Measurements from ENCODE around the gene SCTR. TPM values are rescaled to one million over a fixed set of nuclear protein-coding genes. Genes with fewer than 3 reads are reported as not detected.

SCTR gene
- total and polyA plus RNA-seq, 2 of the 13 experiments (the other 11 are each of a cell fraction or from before 2014, with no cell fraction given) = not detected

GRCh38 chr2:119442226-119442619, 82.1 kb downstream of the SCTR start (continued):
- TF ChIP-seq THRA (CRISPR knock-in tag; IDR thresholded peaks at IDR 0.05; ENCODE audit: borderline replicate concordance) (peak; percentile 48; the same call in 1 of the 2 replicates), RARA (CRISPR knock-in tag; IDR thresholded peaks at IDR 0.05) (no peak), DBP (CRISPR knock-in tag; IDR thresholded peaks at IDR 0.05; ENCODE audit: not compliant biosample characterization) (no peak), BORCS8-MEF2B (CRISPR knock-in tag; IDR thresholded peaks at IDR 0.05) (no peak), ZNF746 (CRISPR knock-in tag; IDR thresholded peaks at IDR 0.05) (no peak), ZSCAN12 (CRISPR knock-in tag; IDR thresholded peaks at IDR 0.05) (no peak), NR2F1 (CRISPR knock-in tag; IDR thresholded peaks at IDR 0.05) (no peak), MYC (CRISPR knock-in tag; IDR thresholded peaks at IDR 0.05; ENCODE audit: borderline replicate concordance) (no peak), ZNF782 (CRISPR knock-in tag; IDR thresholded peaks at IDR 0.05; ENCODE audit: borderline replicate concordance) (no peak)

- peaks cover 0 to 2% of the 10 kb centered on the region in 2 experiments; a peak in 2 of 5 replicates for H3K36me3 ChIP-seq (replicated peaks in 1 of 2; ENCODE audit: control insufficient read depth in 1 of 2, insufficient read depth in 2 of 2, low read length in 2 of 2)
- H3K27ac ChIP-seq (ENCODE audit: extremely low read length, insufficient read depth, low read length) = no peak overlapping the region
- no peaks in the 10 kb centered on the region for H3K9me3 ChIP-seq (ENCODE audit: low read length)
- DNase-seq (ENCODE audit: low spot score) (no peak), ATAC-seq (no peak), FAIRE-seq (no peak)
- H3K79me2 ChIP-seq (ENCODE audit: insufficient read depth, low read length) = peaks cover 20% of the 10 kb centered on the region
- no peak overlapping the region for H3K9ac ChIP-seq (ENCODE audit: insufficient read depth, low read depth, low read length)
- CTCF ChIA-PET (ENCODE audit: low intra/inter-chr PET ratio, low total read pairs) = no interaction called here
- peaks cover 0 to 1% of the 10 kb centered on the region in 2 experiments; a peak in 1 of 5 replicates for H3K27me3 ChIP-seq (ENCODE audit: control insufficient read depth in 1 of 2, insufficient read depth in 2 of 2, low read length in 2 of 2)
- BruUV-seq (replicated peaks) = no TSS peak
- H3K4me3 ChIP-seq (replicated peaks in 1 of 3; ENCODE audit: insufficient read depth in 1 of 3, low read depth in 2 of 3, low read length in 3 of 3) = no peak overlapping the region; a peak in 1 of 6 replicates
- no peak overlapping the region for H2AFZ ChIP-seq (ENCODE audit: low read length)
- intact Hi-C loops (cut with micrococcal nuclease; ENCODE audit: unreplicated experiment) = no loop called here
- in situ Hi-C loops (cut with HindIII; ENCODE audit: extremely low pct_ligation_motif_present, low pct_unique_long_range_greater_than_20kb) = no loop called here
- POLR2A ChIA-PET = interaction anchor here (1.1 to 3.5 kb wide), 2 partner anchors 11 to 25 kb away, joined by 5 to 21 read pairs; partner anchors contain the start of gene TMEM37
- WGBS (ENCODE audit: low lambda C conversion rate) = 76% methylated on average over 8 of the region's 8 CpGs
- H4K20me1 ChIP-seq (ENCODE audit: insufficient read depth, low read length) = peaks cover 24% of the 10 kb centered on the region; the same call in 1 of the 2 replicates
- H3K4me2 ChIP-seq (ENCODE audit: low read depth, low read length) = no peak overlapping the region
- peaks cover 64% of the 10 kb centered on the region for H3K4me1 ChIP-seq (ENCODE audit: insufficient read depth, low read length)
- TF ChIP-seq ZNF747 (CRISPR knock-in tag; IDR thresholded peaks at IDR 0.05; ENCODE audit: borderline replicate concordance) = 0 out of 2 replicates have a peak, but pooled peaks have one; percentile 26
- no peak for TF ChIP-seq TBL1XR1 (IDR thresholded peaks at IDR 0.05; ENCODE audit: borderline replicate concordance, low read length, partially characterized antibody)
- no peak for TF ChIP-seq ZNF431 (CRISPR knock-in tag; IDR thresholded peaks at IDR 0.05; ENCODE audit: borderline replicate concordance, low read depth)
- 0 out of 2 replicates have a peak, but pooled peaks have one; percentile 41 for TF ChIP-seq HNRNPL (IDR thresholded peaks at IDR 0.05; ENCODE audit: low read depth, low read length)
- TF ChIP-seq ZNF598 (CRISPR knock-in tag; IDR thresholded peaks at IDR 0.05; ENCODE audit: borderline replicate concordance) = peak; percentile 41; the same call in 1 of the 2 replicates
- 0 out of 2 replicates have a peak, but pooled peaks have one; percentile 38 for TF ChIP-seq ZNF670 (CRISPR knock-in tag; IDR thresholded peaks at IDR 0.05; ENCODE audit: borderline replicate concordance)
- TF ChIP-seq MXD1 (CRISPR knock-in tag; IDR thresholded peaks at IDR 0.05) = 0 out of 2 replicates have a peak, but pooled peaks have one; percentile 15
- 0 out of 2 replicates have a peak, but pooled peaks have one; percentile 9 for TF ChIP-seq TBX2 (CRISPR knock-in tag; IDR thresholded peaks at IDR 0.05; ENCODE audit: borderline replicate concordance)
- TF ChIP-seq ZSCAN25 (CRISPR knock-in tag; IDR thresholded peaks at IDR 0.05) = peak; percentile 15; the same call in 1 of the 2 replicates
- no peak for TF ChIP-seq ZNF776 (CRISPR knock-in tag; IDR thresholded peaks at IDR 0.05)
Observed at GRCh38 chr2:119441376-119442225, 82.7 kb downstream of the SCTR start.
